Measurements from ENCODE around the gene EMX2.
"Not testable (repeated sequence)": the region's sequence is repeated elsewhere in the genome, so short reads cannot be mapped to it uniquely, and the experiment has no call there.

The EMX2 gene

GRCh38 chr10:117562896-117563737 is 20.6 kb downstream of the EMX2 start:
- DNase-seq, result no peak

DNA sequence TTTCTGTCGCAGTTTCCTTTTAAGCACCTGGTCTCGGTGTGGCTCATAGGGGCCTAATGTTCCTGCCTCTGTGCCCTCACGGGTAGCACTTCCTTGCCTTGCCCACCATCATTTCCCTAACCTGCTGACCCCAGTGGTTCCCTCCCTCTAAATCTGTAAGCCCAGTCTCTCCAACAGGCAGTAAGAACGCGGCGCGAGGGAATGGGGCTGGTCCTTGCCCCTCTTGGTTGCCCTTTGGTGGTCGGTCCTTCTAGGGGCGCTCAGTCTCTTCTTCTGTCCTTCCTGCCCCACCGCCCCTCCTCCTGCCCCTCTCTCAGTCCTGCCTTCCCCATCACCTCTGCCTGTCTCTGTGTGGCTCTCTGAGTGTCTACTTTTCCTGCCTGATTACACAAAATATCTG is 21.2 kb downstream of the EMX2 start:
- no peak for DNase-seq

DNA sequence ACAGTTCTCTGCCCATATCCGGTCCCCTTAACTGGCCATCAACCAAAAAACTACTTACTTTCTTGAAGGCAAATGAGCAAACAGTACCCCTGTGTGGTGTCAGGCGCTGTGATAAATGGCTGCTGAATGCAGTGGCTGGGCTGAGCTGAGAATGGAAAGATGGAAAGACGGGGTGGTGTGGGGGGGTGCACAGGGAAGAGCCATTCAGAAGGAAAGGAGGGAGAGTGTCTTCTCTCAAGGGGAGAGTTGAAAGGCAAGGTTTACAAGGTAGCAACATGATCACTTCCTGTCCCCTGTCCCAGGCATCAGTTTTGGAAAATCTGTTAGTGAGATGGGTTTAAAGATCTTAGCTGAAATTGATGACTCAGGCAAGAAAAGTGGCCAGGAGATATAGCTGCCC is 22.5 kb downstream of the EMX2 start:
- no peak for DNase-seq

DNA sequence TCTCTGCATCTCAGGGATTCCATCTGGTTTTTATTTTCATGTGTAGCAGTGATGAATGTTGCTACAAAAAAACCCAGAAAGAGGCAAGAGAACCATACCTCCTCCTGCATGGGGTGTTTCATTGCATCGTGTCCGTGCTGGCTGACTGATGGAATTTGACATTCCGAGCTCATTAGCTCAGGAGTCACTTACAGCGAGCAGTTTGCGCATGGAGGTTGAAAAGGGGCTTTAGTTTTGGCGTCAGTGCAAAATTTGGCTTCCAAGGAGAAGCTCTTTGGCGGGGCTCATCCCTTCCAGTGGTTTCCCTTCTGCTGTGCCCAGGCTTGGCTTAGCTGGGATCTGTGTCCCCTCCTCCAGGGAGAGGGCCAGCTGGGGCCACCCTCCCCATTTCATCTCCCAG is 25.8 kb downstream of the EMX2 start:
- DNase-seq, result no peak

DNA sequence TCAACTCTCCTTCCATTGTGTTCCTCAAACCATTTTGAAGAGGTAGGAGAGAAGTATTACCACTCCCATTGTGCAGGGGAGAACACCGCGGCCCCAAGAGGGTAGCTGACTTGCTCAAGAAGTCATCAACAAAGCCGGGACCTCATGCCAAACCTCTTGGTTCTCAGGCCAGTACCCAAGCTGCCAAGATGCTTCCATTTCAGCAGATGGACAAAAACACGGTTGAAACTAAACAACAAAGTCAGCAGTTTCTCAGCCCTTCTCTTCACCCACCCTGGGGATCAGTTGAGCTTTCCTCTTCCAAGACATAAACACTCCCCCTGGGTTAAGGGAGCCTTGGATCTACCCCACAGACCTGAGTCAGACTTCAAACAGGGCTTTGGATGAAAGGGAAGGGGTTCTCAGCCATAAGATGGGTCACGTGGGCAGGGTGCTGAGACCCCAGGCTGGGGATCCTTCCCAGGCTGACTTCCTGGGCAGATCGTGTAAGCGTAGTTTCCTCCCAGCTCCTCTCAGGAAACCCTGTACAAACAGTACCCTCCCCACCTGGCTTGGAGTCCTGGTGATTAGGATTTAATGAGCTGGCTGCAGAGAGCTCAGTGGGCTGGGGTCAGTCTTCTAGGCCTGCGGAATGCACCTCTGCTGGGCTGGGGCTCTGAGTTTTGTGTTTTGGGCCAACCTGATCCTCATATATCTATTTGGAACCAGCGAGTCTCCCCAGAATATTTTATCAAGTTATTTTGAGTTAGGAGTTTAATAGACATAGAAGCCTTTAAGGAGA is 27.3 kb downstream of the EMX2 start:
- DNase-seq, result no peak

DNA sequence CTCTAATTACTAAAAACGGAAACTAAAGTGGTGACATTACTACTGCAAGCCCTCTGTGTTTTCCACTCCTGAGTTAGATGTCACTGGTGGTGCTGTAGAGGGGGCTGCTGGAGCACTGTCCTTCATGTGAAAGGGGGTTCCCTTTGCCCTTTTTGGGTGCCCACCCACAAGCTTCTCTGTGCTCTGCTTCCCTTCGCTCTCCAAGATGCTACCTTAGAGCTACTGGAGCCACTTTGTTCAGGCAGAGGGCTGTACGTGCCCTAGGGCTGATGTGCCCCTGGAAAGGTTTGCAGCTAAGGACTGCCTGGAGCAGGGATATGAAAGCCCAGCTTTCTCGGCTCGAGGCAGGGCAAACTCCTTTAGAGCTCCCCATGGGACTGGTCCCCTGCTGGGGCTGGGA is 28.3 kb downstream of the EMX2 start:
- DNase-seq, result no peak

GRCh38 chr10:117574498-117575146 is 32.1 kb downstream of the EMX2 start:
- DNase-seq, result no peak

GRCh38 chr10:117578490-117578889 is 35.9 kb downstream of the EMX2 start:
- no peak for DNase-seq

DNA sequence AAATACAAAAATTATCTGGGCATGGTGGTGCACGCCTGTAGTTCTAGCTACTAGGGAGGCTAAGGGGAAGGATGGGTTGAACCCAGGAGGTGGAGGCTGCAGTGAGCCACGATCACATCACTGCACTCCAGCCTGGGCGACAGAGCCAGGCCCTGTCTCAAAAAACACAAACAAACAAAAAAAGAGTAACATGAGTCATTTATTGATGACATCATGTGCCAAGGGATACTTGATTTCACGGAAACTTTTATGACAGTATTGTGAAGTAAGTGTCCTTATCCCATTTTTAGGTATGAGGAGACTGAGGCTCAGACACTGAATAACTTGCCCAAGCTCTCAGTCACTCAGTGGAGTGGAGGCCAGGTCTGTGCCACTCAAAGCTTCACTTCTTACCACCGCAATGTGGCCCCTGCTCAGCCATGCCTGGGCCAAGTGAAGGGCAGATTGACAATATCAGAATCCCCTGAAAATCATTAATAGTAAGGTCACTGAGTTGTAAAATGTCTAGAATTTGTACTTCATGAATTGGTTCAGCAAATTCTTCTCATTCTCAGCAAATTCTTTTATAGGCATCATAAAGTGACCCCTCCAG is 36.5 kb downstream of the EMX2 start:
- DNase-seq, result no peak

GRCh38 chr10:117581961-117582360 is 39.4 kb downstream of the EMX2 start:
- DNase-seq, result no peak

DNA sequence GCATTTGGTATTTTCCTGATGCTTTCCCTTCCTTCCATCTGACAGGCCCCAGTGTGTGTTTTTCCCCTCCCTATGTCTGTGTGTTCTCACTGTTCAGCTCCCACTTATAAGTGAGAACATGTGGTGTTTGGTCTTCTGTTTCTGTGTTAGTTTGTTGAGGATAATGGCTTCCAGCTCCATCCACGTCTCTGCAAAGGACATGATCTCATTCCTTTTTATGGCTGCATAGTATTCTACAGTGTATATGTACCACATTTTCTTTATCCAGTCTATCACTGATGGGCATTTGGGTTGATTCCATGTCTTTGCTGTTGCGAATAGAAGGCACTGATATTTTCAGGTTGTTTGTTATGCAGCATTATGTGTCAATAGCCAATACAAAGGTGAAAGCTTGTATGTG is 42.3 kb downstream of the EMX2 start:
- not testable (repeated sequence) for DNase-seq

DNA sequence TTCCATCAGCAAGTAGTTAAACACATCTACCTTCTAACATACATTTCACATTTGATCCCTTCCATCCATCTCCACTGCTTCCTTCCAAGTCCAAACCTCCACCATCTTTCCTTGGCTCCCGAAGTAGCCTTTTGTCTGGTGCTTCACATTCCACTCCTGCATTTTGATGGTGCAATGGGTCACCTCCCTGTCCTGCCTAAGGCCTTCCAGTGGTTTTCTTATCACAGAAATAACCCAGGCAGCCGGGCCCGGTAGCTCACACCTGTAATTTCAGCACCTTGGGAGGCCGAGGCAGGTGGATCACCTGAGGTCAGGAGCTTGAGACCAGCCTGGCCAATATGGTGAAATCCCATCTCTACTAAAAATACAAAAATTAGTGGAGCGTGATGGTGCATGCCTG is 44.5 kb downstream of the EMX2 start:
- DNase-seq, result no peak

GRCh38 chr10:117590101-117590875 is 47.7 kb downstream of the EMX2 start:
- DNase-seq, result no peak

DNA sequence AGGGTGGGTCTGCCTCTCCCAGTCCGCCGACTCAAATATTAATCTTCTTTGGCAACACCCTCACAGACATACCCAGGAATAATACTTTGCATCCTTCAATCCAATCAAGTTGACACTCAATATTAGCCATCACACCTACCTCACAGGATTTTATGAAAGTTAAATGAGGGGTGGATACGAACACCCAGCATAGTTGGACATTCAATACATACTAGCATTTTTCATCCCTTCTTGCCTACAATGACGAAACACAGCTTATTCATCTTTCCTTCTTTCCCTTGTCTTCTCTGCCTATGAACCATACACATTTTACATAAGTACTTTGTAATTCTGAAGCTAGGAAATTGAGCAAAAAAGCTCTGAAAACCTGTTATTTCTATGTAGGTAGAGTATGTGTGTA is 48.5 kb downstream of the EMX2 start:
- DNase-seq, result no peak

GRCh38 chr10:117594722-117595121 is 52.2 kb downstream of the EMX2 start:
- no peak for DNase-seq

DNA sequence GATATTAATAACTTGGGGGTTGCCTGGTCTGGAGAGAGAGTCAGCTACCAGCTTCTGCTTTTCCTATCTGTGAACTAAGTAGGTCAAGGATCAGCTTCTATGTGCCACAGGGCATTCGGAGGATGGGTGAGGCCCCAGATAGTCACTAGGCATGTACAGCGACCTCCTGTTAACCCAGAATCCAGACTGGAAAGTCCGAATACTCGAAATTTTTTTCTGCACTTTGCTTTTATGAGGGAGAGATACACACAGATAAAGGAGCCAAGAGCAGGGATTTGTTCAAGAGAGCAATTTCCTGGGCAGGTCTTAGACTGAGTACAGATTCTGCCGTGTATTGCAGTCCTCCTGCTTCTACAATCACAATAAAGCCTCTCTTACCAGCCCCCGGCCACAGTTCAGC is 54.2 kb downstream of the EMX2 start:
- no peak for DNase-seq

GRCh38 chr10:117597216-117597615 is 54.7 kb downstream of the EMX2 start:
- no peak for DNase-seq

Data from CD4-positive, alpha-beta T cell treated with Interleukin-1 beta for 1 hour (primary cell).